Activated naive CD4-positive, alpha-beta T cell treated with anti-CD3 and anti-CD28 coated beads, Interleukin-2, amount 10 ng/mL, durations not matched to agents 7 days and 5 days (primary cell): Measurements from ENCODE around the gene C4orf46.
A peak's percentile ranks its signal among the peaks of the same experiment; 100 is the strongest.
"Not testable (repeated sequence)": the region's sequence is repeated elsewhere in the genome, so short reads cannot be mapped to it uniquely, and the experiment has no call there.

ENCODE experiments used
- CTCF ChIA-PET: fragments of 350-600 bp; sonication (Branson Sonifier 250); formaldehyde crosslinking; loops from one replicate; lab custom pipeline; 2021; ENCODE audit warnings: antibody characterized with exemption; lab: Charles Lee
- DNase-seq: peaks from one replicate; pipeline ENCODE4 v3.0.0-alpha.2; 2020
- H3K27ac Mint-ChIP-seq: one replicate; pipeline ENCODE4 v1.8.0; 2021; ENCODE audit warnings: mild to moderate bottlenecking, moderate library complexity, mixed read lengths
- H3K27me3 Mint-ChIP-seq: one replicate; pipeline ENCODE4 v1.8.0; 2021; ENCODE audit warnings: mild to moderate bottlenecking, mixed read lengths
- H3K36me3 Mint-ChIP-seq: one replicate; pipeline ENCODE4 v1.8.0; 2021; ENCODE audit warnings: mixed read lengths
- H3K4me1 Mint-ChIP-seq: one replicate; pipeline ENCODE4 v1.8.0; 2021; ENCODE audit warnings: mixed read lengths
- H3K4me3 Mint-ChIP-seq: one replicate; pipeline ENCODE4 v1.8.0; 2021; ENCODE audit warnings: mild to moderate bottlenecking, moderate library complexity, mixed read lengths
- H3K9me3 Mint-ChIP-seq: one replicate; pipeline ENCODE4 v1.8.0; 2021; ENCODE audit warnings: mixed read lengths

C4orf46 gene

DNA sequence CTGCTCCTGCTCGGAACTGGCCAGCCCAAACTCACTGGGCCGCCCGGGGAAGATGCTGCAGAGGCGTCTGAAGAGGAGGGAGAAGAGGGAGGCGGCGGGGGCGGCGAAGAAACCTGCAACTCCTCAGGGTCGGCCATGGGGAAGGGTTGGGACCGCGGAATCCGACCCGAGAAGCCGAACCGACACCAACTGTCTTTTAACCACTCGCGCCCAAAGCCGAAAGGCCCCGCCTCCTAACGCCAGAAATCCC, at the start of gene C4orf46:
Gene C4orf46, minus strand, starts transcription at position 223 of the 250 bp plus-strand sequence. Its CDS starts 86 bp downstream, at position 137.
- H3K4me3 Mint-ChIP-seq, result peak within 1 kb of the TSS; percentile 92
- no peaks in the 10 kb centered on the region for H3K9me3 Mint-ChIP-seq
- H3K27ac Mint-ChIP-seq, result peak within 1 kb of the TSS; percentile 97

DNA sequence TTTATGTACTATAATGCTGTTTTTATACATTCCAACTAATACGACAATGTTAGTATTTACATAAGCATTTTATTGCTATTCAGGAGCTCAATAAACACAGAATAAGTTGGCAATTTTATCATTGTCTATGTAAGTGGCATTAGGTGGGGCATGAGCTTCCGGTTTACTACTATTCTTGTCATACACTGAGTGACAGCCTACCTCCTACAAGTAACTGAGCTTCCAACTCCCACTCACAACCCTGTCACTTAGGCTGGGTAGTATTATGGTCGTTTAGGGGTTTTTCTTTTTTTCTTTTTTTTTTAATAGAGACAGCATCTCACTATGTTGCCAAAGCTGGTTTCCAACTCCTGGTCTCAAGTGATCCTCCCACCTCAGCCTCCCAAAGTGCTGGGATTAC, 44.1 kb upstream of the C4orf46 start:
- peaks cover 77% of the 10 kb centered on the region for H3K36me3 Mint-ChIP-seq
- CTCF ChIA-PET, result no interaction called here
- no peak overlapping the region for H3K27ac Mint-ChIP-seq

More for the DNA sequence above, at the start of gene C4orf46:
- no peak for DNase-seq
- Mint-ChIP-seq H3K36me3 (peaks cover 4% of the 10 kb centered on the region), H3K27me3 (peaks cover 7% of the 10 kb centered on the region), H3K4me1 (peaks cover 31% of the 10 kb centered on the region)
- CTCF ChIA-PET, result interaction anchor here (1.0 to 1.3 kb wide), 2 partner anchors 103 to 532 kb away, joined by 3 read pairs; no protein-coding TSS in a partner anchor

DNA sequence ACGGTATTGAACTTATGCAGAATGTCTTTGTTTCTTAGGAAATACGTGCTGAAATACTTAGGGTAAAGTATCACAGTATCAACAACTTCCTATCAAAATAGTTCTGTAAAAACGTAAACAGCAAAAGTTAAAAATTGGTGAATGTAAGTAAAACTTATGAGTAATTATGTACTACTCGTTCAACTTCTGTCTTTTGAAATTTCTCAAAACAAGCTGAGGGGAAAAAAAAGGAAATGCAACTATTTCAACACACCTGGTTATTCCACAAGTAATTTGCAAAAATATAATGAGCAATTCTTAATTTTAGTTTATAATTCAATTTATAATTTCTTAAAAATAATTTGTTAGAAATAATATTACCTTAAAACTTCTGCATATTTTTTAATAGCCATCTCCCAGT, 43.2 kb upstream of the C4orf46 start:
- no peaks in the 10 kb centered on the region for H3K9me3 Mint-ChIP-seq
- CTCF ChIA-PET, result no interaction called here
- DNase-seq, result no peak
- H3K36me3 Mint-ChIP-seq, result peaks cover 80% of the 10 kb centered on the region
- no peaks in the 10 kb centered on the region for H3K27me3 Mint-ChIP-seq
- H3K4me3 Mint-ChIP-seq, result no peak overlapping the region
- H3K27ac Mint-ChIP-seq, result no peak overlapping the region
- peaks cover 9% of the 10 kb centered on the region for H3K4me1 Mint-ChIP-seq

More for the DNA sequence above, 44.1 kb upstream of the C4orf46 start:
- DNase-seq, result no peak
- Mint-ChIP-seq H3K4me3 (no peak overlapping the region), H3K4me1 (peaks cover 13% of the 10 kb centered on the region), H3K9me3 (no peaks in the 10 kb centered on the region), H3K27me3 (no peaks in the 10 kb centered on the region)

- H3K36me3 Mint-ChIP-seq, result peaks cover 69% of the 10 kb centered on the region
- CTCF ChIA-PET, H3K9me3 Mint-ChIP-seq, H3K27me3 Mint-ChIP-seq, H3K27ac Mint-ChIP-seq, H3K4me1 Mint-ChIP-seq, DNase-seq, H3K4me3 Mint-ChIP-seq: not testable (repeated sequence)
These were observed 40.9 kb upstream of the C4orf46 start for GRCh38 chr4:158712622-158713021.

- H3K4me1 Mint-ChIP-seq, result no peaks in the 10 kb centered on the region
- no peaks in the 10 kb centered on the region for H3K27me3 Mint-ChIP-seq
- H3K27ac Mint-ChIP-seq, result no peak overlapping the region
- CTCF ChIA-PET, result interaction anchor here (1.0 to 1.8 kb wide), 4 partner anchors 139 to 480 kb away, joined by 3 to 8 read pairs (median 3); no protein-coding TSS in a partner anchor
- no peak overlapping the region for H3K4me3 Mint-ChIP-seq
- H3K9me3 Mint-ChIP-seq, result no peaks in the 10 kb centered on the region
- H3K36me3 Mint-ChIP-seq, result peaks cover 70% of the 10 kb centered on the region
- peak; percentile 21 for DNase-seq
These were observed 39.1 kb upstream of the C4orf46 start for GRCh38 chr4:158710814-158711213.

- DNase-seq, result no peak
- no peaks in the 10 kb centered on the region for H3K9me3 Mint-ChIP-seq
- CTCF ChIA-PET, result no interaction called here
- no peak overlapping the region for H3K27ac Mint-ChIP-seq
- peaks cover 36% of the 10 kb centered on the region for H3K36me3 Mint-ChIP-seq
- H3K27me3 Mint-ChIP-seq, result no peaks in the 10 kb centered on the region
- no peak overlapping the region for H3K4me3 Mint-ChIP-seq
- no peaks in the 10 kb centered on the region for H3K4me1 Mint-ChIP-seq
These were observed 32.6 kb upstream of the C4orf46 start for GRCh38 chr4:158704274-158704673.

GRCh38 chr4:158688813-158689212, 17.1 kb upstream of the C4orf46 start:
- no peaks in the 10 kb centered on the region for H3K27me3 Mint-ChIP-seq
- no peak overlapping the region for H3K27ac Mint-ChIP-seq
- peaks cover 4% of the 10 kb centered on the region for H3K36me3 Mint-ChIP-seq
- no peaks in the 10 kb centered on the region for H3K4me1 Mint-ChIP-seq
- no peaks in the 10 kb centered on the region for H3K9me3 Mint-ChIP-seq
- no peak for DNase-seq
- no peak overlapping the region for H3K4me3 Mint-ChIP-seq
- CTCF ChIA-PET, result no interaction called here

DNA sequence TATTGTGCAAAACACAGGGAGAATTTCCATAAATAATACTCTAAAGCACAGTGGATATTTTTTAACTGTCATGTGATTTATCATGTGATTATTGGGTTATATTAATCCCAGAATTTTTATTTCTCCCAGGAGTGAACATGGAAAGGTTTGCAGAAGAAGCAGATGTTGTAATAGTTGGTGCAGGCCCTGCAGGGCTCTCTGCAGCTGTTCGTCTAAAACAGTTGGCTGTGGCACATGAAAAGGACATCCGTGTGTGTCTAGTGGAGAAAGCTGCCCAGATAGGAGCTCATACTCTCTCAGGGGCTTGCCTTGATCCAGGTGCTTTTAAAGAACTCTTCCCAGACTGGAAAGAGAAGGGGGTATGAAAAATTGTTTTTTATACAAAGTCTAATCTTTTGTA, 10.4 kb upstream of the C4orf46 start:
- Mint-ChIP-seq H3K4me3 (no peak overlapping the region), H3K9me3 (no peaks in the 10 kb centered on the region), H3K4me1 (no peaks in the 10 kb centered on the region), H3K36me3 (peaks cover 2% of the 10 kb centered on the region), H3K27me3 (no peaks in the 10 kb centered on the region), H3K27ac (no peak overlapping the region)
- CTCF ChIA-PET, result no interaction called here
- no peak for DNase-seq

- CTCF ChIA-PET, result interaction anchor here (0.7 kb wide), 1 partner anchor 14 kb away, joined by 3 read pairs; no protein-coding TSS in a partner anchor
These were observed 9.9 kb upstream of the C4orf46 start for GRCh38 chr4:158681629-158682028.

GRCh38 chr4:158678767-158679166, 7.1 kb upstream of the C4orf46 start:
- H3K27ac Mint-ChIP-seq, result no peak overlapping the region
- no peaks in the 10 kb centered on the region for H3K9me3 Mint-ChIP-seq
- peaks cover 1% of the 10 kb centered on the region for H3K4me1 Mint-ChIP-seq
- no peak overlapping the region for H3K4me3 Mint-ChIP-seq
- peaks cover 2% of the 10 kb centered on the region for H3K36me3 Mint-ChIP-seq
- CTCF ChIA-PET, result interaction anchor here (0.6 kb wide), 1 partner anchor 93 kb away, joined by 3 read pairs; no protein-coding TSS in a partner anchor
- H3K27me3 Mint-ChIP-seq, result no peaks in the 10 kb centered on the region
- DNase-seq, result no peak

More at GRCh38 chr4:158681629-158682028, 9.9 kb upstream of the C4orf46 start:
- H3K4me3 Mint-ChIP-seq, result no peak overlapping the region
- peaks cover 2% of the 10 kb centered on the region for H3K36me3 Mint-ChIP-seq
- no peak overlapping the region for H3K27ac Mint-ChIP-seq
- no peaks in the 10 kb centered on the region for H3K27me3 Mint-ChIP-seq
- DNase-seq, result no peak
- no peaks in the 10 kb centered on the region for H3K9me3 Mint-ChIP-seq
- no peaks in the 10 kb centered on the region for H3K4me1 Mint-ChIP-seq

DNA sequence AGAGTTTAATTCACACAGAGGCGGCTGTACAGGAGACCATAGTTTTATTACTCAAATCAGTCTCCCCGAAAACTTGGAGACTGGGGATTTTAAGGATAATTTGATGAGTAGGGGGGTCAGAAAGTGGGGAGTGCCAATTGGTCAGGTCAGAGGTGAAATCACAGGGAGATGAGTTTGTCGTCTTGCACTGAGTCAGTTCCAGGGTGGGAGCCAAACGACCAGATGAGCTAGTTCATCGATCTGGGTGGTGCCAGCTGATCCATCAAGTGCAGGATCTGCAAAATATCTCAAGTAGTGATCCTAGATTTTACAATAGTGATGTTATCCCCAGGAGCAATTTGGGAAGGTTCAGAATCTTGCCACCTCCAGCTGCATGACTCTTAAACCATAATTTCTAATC, 4.4 kb upstream of the C4orf46 start:
- no peak for DNase-seq
- no peak overlapping the region for H3K27ac Mint-ChIP-seq
- no peaks in the 10 kb centered on the region for H3K9me3 Mint-ChIP-seq
- CTCF ChIA-PET, result no interaction called here
- no peak overlapping the region for H3K4me3 Mint-ChIP-seq
- H3K4me1 Mint-ChIP-seq, result peaks cover 12% of the 10 kb centered on the region
- H3K36me3 Mint-ChIP-seq, result no peaks in the 10 kb centered on the region
- peaks cover 7% of the 10 kb centered on the region for H3K27me3 Mint-ChIP-seq

GRCh38 chr4:158673633-158674032, 1.9 kb upstream of the C4orf46 start:
- Mint-ChIP-seq H3K4me3 (no peak overlapping the region), H3K27ac (no peak overlapping the region), H3K27me3 (peaks cover 7% of the 10 kb centered on the region), H3K9me3 (no peaks in the 10 kb centered on the region), H3K4me1 (peaks cover 28% of the 10 kb centered on the region), H3K36me3 (peaks cover 2% of the 10 kb centered on the region)
- no peak for DNase-seq
- CTCF ChIA-PET, result no interaction called here

DNA sequence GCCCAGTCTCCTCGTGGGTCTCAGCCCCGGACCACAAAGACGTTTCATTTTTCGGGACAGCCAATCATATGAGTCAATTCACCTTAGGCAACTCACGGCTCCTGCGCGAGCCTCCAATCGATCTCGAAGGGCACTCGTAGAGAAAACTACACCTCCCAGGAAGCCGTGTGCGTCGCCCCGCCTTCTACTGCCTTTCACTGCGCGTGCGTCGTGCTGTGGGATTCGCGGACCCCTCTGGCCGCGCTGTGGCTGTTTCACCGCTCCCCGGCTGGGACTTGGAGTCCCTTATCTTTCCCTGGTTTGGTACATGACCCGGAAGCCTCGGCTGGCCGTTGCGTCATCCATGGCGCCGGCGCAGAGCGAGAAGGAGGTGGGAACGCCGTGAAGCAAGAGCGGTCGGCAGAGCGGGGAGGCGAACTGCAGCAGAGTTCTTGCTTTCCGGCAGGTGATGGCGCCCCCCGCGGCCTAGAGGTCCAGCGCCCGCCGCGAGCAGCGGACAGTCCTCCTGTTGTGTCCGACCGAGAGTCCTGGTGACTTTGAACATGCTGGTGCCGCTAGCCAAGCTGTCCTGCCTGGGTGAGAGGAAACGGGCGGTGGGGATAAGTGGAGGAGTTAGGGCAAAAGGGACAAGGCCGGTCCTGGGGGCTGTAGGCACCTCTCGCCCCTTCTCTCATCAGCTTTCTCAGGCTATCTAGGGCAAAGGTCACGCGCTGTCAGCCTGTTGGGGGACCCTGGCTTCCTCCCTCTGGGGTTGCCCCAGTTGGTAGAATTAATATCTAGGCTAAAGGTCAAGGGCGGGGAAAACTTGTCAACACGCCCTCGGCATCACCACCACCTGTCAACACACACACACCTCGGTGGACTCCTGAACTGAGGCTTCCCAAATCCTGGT, 474 bp upstream of the C4orf46 start, which contains the start of gene ETFDH:
Gene ETFDH, plus strand, starts transcription at position 382 of the 892 bp plus-strand sequence. Its CDS starts 161 bp downstream, at position 543.
- Mint-ChIP-seq H3K36me3 (peaks cover 4% of the 10 kb centered on the region), H3K4me3 (peak within 1 kb of the TSS; percentile 92), H3K27me3 (peaks cover 7% of the 10 kb centered on the region), H3K9me3 (no peaks in the 10 kb centered on the region), H3K4me1 (peaks cover 31% of the 10 kb centered on the region), H3K27ac (peak within 1 kb of the TSS; percentile 97)
- CTCF ChIA-PET, result no interaction called here
- peak; percentile 99 for DNase-seq

- H3K27me3 Mint-ChIP-seq, result peaks cover 7% of the 10 kb centered on the region
- CTCF ChIA-PET, result interaction anchor here (0.8 to 1.7 kb wide), 4 partner anchors 104 to 532 kb away, joined by 3 to 4 read pairs (median 4); no protein-coding TSS in a partner anchor
These were observed 567 bp downstream of the C4orf46 start for GRCh38 chr4:158670975-158671664.

More at GRCh38 chr4:158670975-158671664, 567 bp downstream of the C4orf46 start:
- H3K4me1 Mint-ChIP-seq, result peaks cover 31% of the 10 kb centered on the region
- H3K36me3 Mint-ChIP-seq, result peaks cover 7% of the 10 kb centered on the region
- H3K9me3 Mint-ChIP-seq, result no peaks in the 10 kb centered on the region
- H3K4me3 Mint-ChIP-seq, result peak overlapping the region; percentile 92
- H3K27ac Mint-ChIP-seq, result peak overlapping the region; percentile 97
- DNase-seq, result peak; percentile 73
